ENCODE measurements around the gene NOD2. TPM values are rescaled to one million over a fixed set of nuclear protein-coding genes. Genes with fewer than 3 reads are reported as not detected.

NOD2 gene
- total RNA-seq, 1 donor from 2014 or later, result not detected

DNA sequence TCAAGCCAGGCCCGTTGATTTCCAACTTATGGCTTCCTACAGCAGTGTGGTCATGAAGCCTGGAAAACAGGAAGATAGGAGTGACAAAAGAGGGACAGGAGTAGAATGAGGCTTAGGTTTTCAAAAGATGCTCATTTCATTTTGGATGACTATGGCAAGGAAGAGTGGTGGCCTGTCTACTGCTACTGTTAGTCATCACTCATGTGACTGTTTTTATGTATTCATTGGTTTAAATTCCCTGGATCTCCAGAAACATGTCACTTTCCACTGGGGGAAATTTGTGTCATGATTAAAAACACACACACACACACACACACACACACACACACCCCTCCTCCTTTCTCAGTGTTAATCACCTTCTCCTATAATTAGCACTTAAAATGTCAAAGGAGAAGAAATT, 47.3 kb downstream of the NOD2 start:
- peaks cover 1% of the 10 kb centered on the region for H3K9me3 Mint-ChIP-seq (ENCODE audit: unreplicated experiment)

DNA sequence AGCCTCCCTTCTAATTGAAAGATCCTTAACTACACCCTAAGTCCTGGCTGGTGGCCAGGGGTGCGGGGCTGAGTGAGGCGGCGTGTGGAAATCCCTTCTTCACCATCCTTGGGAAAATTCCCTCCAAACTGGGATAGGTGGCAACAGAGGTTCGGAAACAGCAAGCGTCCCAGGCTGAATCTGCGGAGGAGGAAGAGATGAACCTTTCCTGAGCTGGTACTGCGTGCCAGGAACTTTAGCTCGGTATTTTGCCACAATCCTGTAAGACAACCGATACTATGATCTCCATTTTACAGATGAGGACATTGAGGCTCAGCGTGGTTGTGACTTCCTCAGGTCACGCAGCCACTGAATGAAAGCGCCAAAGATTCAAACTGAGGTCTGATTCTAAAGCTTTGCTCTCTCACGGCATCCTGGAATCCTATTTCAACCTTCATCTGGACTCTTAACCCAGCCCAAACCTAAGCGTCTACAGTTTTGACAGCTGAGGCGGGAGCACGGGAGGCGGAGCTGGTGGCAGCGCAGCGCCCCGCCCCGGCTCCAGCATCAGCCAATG, 47.9 kb downstream of the NOD2 start:
- FAIRE-seq, result no peak
- H3K4me3 ChIP-seq (ENCODE audit: insufficient read depth, low read depth, low read length), result peak overlapping the region; percentile 72
- peaks cover 25% of the 10 kb centered on the region for H3K4me1 Mint-ChIP-seq (ENCODE audit: low read depth, unreplicated experiment)
- peak overlapping the region; percentile 85 for H2AFZ ChIP-seq (ENCODE audit: low read depth, low read length)
- no peaks in the 10 kb centered on the region for H3K36me3 Mint-ChIP-seq (ENCODE audit: low read depth, unreplicated experiment)
- TF ChIP-seq, protein P1, sequence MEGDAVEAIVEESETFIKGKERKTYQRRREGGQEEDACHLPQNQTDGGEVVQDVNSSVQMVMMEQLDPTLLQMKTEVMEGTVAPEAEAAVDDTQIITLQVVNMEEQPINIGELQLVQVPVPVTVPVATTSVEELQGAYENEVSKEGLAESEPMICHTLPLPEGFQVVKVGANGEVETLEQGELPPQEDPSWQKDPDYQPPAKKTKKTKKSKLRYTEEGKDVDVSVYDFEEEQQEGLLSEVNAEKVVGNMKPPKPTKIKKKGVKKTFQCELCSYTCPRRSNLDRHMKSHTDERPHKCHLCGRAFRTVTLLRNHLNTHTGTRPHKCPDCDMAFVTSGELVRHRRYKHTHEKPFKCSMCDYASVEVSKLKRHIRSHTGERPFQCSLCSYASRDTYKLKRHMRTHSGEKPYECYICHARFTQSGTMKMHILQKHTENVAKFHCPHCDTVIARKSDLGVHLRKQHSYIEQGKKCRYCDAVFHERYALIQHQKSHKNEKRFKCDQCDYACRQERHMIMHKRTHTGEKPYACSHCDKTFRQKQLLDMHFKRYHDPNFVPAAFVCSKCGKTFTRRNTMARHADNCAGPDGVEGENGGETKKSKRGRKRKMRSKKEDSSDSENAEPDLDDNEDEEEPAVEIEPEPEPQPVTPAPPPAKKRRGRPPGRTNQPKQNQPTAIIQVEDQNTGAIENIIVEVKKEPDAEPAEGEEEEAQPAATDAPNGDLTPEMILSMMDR (IDR thresholded peaks at IDR 0.05; ENCODE audit: insufficient read depth, low read depth, low read length), result no peak
- TF ChIP-seq EZH2 (IDR thresholded peaks at IDR 0.05; ENCODE audit: insufficient read depth, low read length), result no peak
- peak overlapping the region; percentile 82 for H3K4me3 Mint-ChIP-seq (ENCODE audit: unreplicated experiment)
- H3K9me3 ChIP-seq (ENCODE audit: insufficient read depth, low read depth, low read length), result no peaks in the 10 kb centered on the region
- peaks cover 13% of the 10 kb centered on the region for H3K4me1 ChIP-seq (ENCODE audit: insufficient read depth, low read length)
- H3K9me3 Mint-ChIP-seq (ENCODE audit: unreplicated experiment), result no peaks in the 10 kb centered on the region
- peak overlapping the region; percentile 92 for H3K4me2 ChIP-seq (ENCODE audit: low read length)
- H3K9ac ChIP-seq (ENCODE audit: low read length), result peak overlapping the region; percentile 62
- H3K36me3 ChIP-seq (ENCODE audit: insufficient read depth, low read length), result no peaks in the 10 kb centered on the region
- no peak for DNase-seq (ENCODE audit: low read depth)
- no peaks in the 10 kb centered on the region for H4K20me1 ChIP-seq (ENCODE audit: insufficient read depth, low read length)
- peak overlapping the region; percentile 40 for H3K27ac ChIP-seq (ENCODE audit: low read depth, low read length)
- peaks cover 11% of the 10 kb centered on the region for H3K27me3 Mint-ChIP-seq (ENCODE audit: low read depth, unreplicated experiment)
- H3K27me3 ChIP-seq (ENCODE audit: insufficient read depth, low read length), result peaks cover 2% of the 10 kb centered on the region
- no peaks in the 10 kb centered on the region for H3K79me2 ChIP-seq (ENCODE audit: insufficient read depth, low read length)
- peak overlapping the region; percentile 88 for H3K27ac Mint-ChIP-seq (ENCODE audit: unreplicated experiment)

More for the DNA sequence above, 47.3 kb downstream of the NOD2 start:
- Mint-ChIP-seq H3K4me3 (ENCODE audit: unreplicated experiment) (no peak overlapping the region), H3K27me3 (ENCODE audit: low read depth, unreplicated experiment) (peaks cover 11% of the 10 kb centered on the region), H3K36me3 (ENCODE audit: low read depth, unreplicated experiment) (no peaks in the 10 kb centered on the region), H3K27ac (ENCODE audit: unreplicated experiment) (no peak overlapping the region), H3K4me1 (ENCODE audit: low read depth, unreplicated experiment) (peaks cover 25% of the 10 kb centered on the region)
- Histone ChIP-seq H3K4me2 (ENCODE audit: low read length) (peak overlapping the region; percentile 92), H3K79me2 (ENCODE audit: insufficient read depth, low read length) (no peaks in the 10 kb centered on the region), H3K4me1 (ENCODE audit: insufficient read depth, low read length) (peaks cover 13% of the 10 kb centered on the region), H3K9me3 (ENCODE audit: insufficient read depth, low read depth, low read length) (no peaks in the 10 kb centered on the region), H3K27ac (ENCODE audit: low read depth, low read length) (no peak overlapping the region), H4K20me1 (ENCODE audit: insufficient read depth, low read length) (no peaks in the 10 kb centered on the region), H3K36me3 (ENCODE audit: insufficient read depth, low read length) (no peaks in the 10 kb centered on the region), H3K27me3 (ENCODE audit: insufficient read depth, low read length) (peaks cover 4% of the 10 kb centered on the region), H3K9ac (ENCODE audit: low read length) (peak overlapping the region; percentile 62), H3K4me3 (ENCODE audit: insufficient read depth, low read depth, low read length) (peak overlapping the region; percentile 72), H2AFZ (ENCODE audit: low read depth, low read length) (peak overlapping the region; percentile 85)
- TF ChIP-seq, protein P1 (IDR thresholded peaks at IDR 0.05; ENCODE audit: insufficient read depth, low read depth, low read length), result no peak
- TF ChIP-seq EZH2 (IDR thresholded peaks at IDR 0.05; ENCODE audit: insufficient read depth, low read length), result no peak
- no peak for FAIRE-seq
- no peak for DNase-seq (ENCODE audit: low read depth)

All from astrocyte (in vitro differentiated cells and primary cell).